Naive B cell (primary cell): ENCODE results near the gene RBMS1. TPM values are rescaled to one million over a fixed set of nuclear protein-coding genes. Genes with fewer than 3 reads are reported as not detected.

Source experiments
- ATAC-seq, 2 donors: fragments of 150-1000 bp; cut with Tn5 transposase; 2 replicates each; pipeline ENCODE4 v1.10.0; 2021; ENCODE audit warnings: low read depth in 2 of 2, mild to moderate bottlenecking in 2 of 2, moderate library complexity in 2 of 2
- DNase-seq: peaks from one replicate; pipeline ENCODE4 v3.0.0; 2022
- H3K27ac Mint-ChIP-seq, 6 donors: one replicate each; pipeline ENCODE4 v1.8.0; 2020 to 2022; ENCODE audit warnings: mild to moderate bottlenecking in 6 of 6, mixed read lengths in 6 of 6, moderate library complexity in 5 of 6, inconsistent platforms in 2 of 6
- H3K27me3 Mint-ChIP-seq, 3 donors: one replicate each; pipeline ENCODE4 v1.8.0; 2021 to 2022; ENCODE audit warnings: mixed read lengths in 3 of 3, mild to moderate bottlenecking in 1 of 3
- H3K36me3 Mint-ChIP-seq, 2 donors: one replicate each; pipeline ENCODE4 v1.8.0; 2020 to 2022; ENCODE audit warnings: mixed read lengths in 2 of 2, inconsistent platforms in 1 of 2, mild to moderate bottlenecking in 1 of 2
- H3K4me1 Mint-ChIP-seq, 3 donors: one replicate each; pipeline ENCODE4 v1.8.0; 2020 to 2022; ENCODE audit warnings: mixed read lengths in 3 of 3, inconsistent platforms in 1 of 3, mild to moderate bottlenecking in 1 of 3, moderate library complexity in 1 of 3
- H3K4me3 Mint-ChIP-seq, 8 donors: one replicate each; pipeline ENCODE4 v1.8.0; 2020 to 2022; ENCODE audit warnings: mild to moderate bottlenecking in 8 of 8, mixed read lengths in 8 of 8, moderate library complexity in 8 of 8, inconsistent platforms in 2 of 8
- H3K9me3 Mint-ChIP-seq, 7 donors: one replicate each; pipeline ENCODE4 v1.8.0; 2020 to 2022; ENCODE audit warnings: mixed read lengths in 7 of 7, mild to moderate bottlenecking in 5 of 7, inconsistent platforms in 2 of 7, moderate library complexity in 1 of 7
- polyA plus RNA-seq, 6 donors: library from polyadenylated mRNA; unstranded; fragments of 300-500 nt; fragmentation: Illumina TruSeq; gene quantifications; one replicate each; pipeline ENCODE4 v1.2.3, GENCODE V29; 2021; ENCODE audit warnings: low read depth in 6 of 6

Gene RBMS1
- polyA plus RNA-seq, 6 donors from 2014 or later, result 40.1 to 89.0 (median 49.9) TPM

GRCh38 chr2:160355080-160355479 is 138.5 kb downstream of the RBMS1 start:
- no peak for DNase-seq
- Mint-ChIP-seq H3K9me3 (peaks cover 0 to 8% (median 2%) of the 10 kb centered on the region in 7 donors), H3K27me3 (no peaks in the 10 kb centered on the region), H3K27ac (peak overlapping the region in 3 of 6 donors; percentile 5 to 70 (median 53)), H3K4me3 (no peak overlapping the region), H3K4me1 (peaks cover 14 to 21% (median 19%) of the 10 kb centered on the region in 3 donors), H3K36me3 (peaks cover 3 to 7% of the 10 kb centered on the region in 2 donors)
- no peak for ATAC-seq

DNA sequence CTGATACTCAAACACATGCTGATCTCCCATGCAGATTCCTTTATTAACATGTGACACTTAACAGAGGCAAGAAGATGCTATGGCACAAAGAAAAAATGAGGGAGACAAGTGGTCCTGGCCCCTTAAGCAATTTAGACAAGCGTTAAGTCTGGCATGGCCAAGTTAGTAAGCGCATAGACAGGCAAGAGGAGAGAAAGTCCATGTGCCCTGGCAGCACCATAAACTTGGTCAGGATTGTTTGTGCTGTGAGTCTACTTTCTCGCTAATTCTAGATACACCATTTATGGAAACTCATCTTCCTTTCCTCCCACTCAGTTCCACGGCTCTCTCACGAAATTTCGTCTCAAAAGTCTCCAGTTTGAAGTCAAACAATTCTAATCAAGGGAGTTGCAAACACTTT is 138.9 kb downstream of the RBMS1 start:
- H3K27me3 Mint-ChIP-seq, result no peaks in the 10 kb centered on the region
- DNase-seq (no peak), ATAC-seq (no peak)
- H3K4me1 Mint-ChIP-seq, result peaks cover 12 to 19% (median 18%) of the 10 kb centered on the region in 3 donors
- no peak overlapping the region for H3K4me3 Mint-ChIP-seq
- H3K36me3 Mint-ChIP-seq, result peaks cover 7% of the 10 kb centered on the region in 2 donors
- peak overlapping the region in 1 of 6 donors; percentile 14 for H3K27ac Mint-ChIP-seq
- H3K9me3 Mint-ChIP-seq, result peaks cover 0 to 8% (median 2%) of the 10 kb centered on the region in 7 donors

DNA sequence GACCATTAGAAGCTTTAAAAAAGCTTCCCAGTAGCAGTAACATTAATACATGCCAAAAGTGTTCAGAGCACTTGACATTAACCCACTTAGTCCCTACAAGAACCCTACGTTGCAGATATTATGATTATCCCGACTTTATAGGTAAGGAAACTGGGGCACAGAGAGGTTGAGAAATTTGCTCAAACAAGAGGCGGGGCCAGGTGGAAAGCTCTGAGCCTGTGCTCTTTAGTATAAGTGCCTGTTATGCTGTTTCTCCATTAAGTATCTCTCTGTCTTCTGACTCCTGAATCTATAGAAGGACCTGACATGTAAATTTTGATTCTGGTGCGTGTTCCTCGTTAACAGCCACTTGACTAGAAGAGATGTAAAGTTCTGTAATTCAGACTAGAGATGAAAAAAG is 139.8 kb downstream of the RBMS1 start:
- no peak for DNase-seq
- no peak for ATAC-seq
- H3K4me1 Mint-ChIP-seq, result peaks cover 12 to 23% (median 23%) of the 10 kb centered on the region in 3 donors
- H3K36me3 Mint-ChIP-seq, result peaks cover 12 to 15% of the 10 kb centered on the region in 2 donors
- no peaks in the 10 kb centered on the region for H3K27me3 Mint-ChIP-seq
- no peak overlapping the region for H3K27ac Mint-ChIP-seq
- H3K4me3 Mint-ChIP-seq, result no peak overlapping the region
- H3K9me3 Mint-ChIP-seq, result peaks cover 0 to 8% (median 2%) of the 10 kb centered on the region in 7 donors

DNA sequence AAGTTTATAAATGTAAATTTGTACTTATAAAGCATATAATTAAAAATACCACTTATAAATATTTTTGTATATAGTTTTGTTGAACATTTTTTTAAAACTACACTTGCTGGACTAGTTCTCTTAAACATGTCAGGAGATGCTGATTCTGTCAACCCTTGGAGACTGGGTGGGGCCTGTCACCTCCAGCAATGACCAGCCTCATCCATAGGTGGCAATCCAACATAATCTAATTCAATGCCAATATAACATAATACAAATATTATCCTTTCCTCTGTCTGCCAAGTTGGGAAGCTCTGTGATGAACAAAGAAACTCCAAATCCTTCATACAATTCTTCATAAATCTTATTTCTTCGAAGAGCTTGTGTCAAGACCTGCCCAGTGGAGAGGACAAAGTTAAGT is 140.4 kb downstream of the RBMS1 start:
- no peaks in the 10 kb centered on the region for H3K27me3 Mint-ChIP-seq
- peaks cover 12 to 26% (median 23%) of the 10 kb centered on the region in 3 donors for H3K4me1 Mint-ChIP-seq
- ATAC-seq, result peak; percentile 55 to 67
- H3K4me3 Mint-ChIP-seq, result no peak overlapping the region
- peak; percentile 17 for DNase-seq
- H3K9me3 Mint-ChIP-seq, result peaks cover 0 to 8% (median 2%) of the 10 kb centered on the region in 7 donors
- peaks cover 12 to 15% of the 10 kb centered on the region in 2 donors for H3K36me3 Mint-ChIP-seq
- no peak overlapping the region for H3K27ac Mint-ChIP-seq

- no peak for ATAC-seq
- peaks cover 10 to 29% (median 23%) of the 10 kb centered on the region in 3 donors for H3K4me1 Mint-ChIP-seq
- no peaks in the 10 kb centered on the region for H3K27me3 Mint-ChIP-seq
- peaks cover 12 to 15% of the 10 kb centered on the region in 2 donors for H3K36me3 Mint-ChIP-seq
- H3K4me3 Mint-ChIP-seq, result no peak overlapping the region
- peaks cover 0 to 8% (median 2%) of the 10 kb centered on the region in 7 donors for H3K9me3 Mint-ChIP-seq
- no peak for DNase-seq
- H3K27ac Mint-ChIP-seq, result no peak overlapping the region
Observed at GRCh38 chr2:160352500-160352899, 141.1 kb downstream of the RBMS1 start.

DNA sequence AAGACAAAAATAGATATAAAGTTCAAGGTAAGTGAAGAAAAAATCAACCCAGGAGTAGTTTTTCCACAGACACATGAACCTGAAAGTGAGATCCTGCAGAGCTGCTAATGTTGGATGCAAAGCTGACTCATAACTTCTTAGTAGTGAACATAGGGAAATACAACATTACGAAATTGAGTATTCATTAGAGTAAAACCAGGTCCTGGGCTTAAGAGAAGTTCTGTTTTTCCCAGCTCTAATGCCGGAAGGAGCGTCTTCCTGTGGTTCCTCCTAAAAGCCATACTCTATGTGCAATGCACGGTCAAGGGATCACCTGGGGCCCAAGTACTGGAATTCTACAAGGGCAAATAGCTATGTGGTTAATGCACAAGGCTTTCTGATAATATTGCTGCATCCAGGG is 141.7 kb downstream of the RBMS1 start:
- Mint-ChIP-seq H3K27me3 (no peaks in the 10 kb centered on the region), H3K4me1 (peaks cover 10 to 27% (median 20%) of the 10 kb centered on the region in 3 donors), H3K4me3 (no peak overlapping the region), H3K9me3 (peaks cover 0 to 7% (median under 1%) of the 10 kb centered on the region in 7 donors), H3K36me3 (peaks cover 12 to 15% of the 10 kb centered on the region in 2 donors), H3K27ac (no peak overlapping the region)
- ATAC-seq (no peak), DNase-seq (no peak)

GRCh38 chr2:160349306-160349705 is 144.3 kb downstream of the RBMS1 start:
- Mint-ChIP-seq H3K4me1 (peaks cover 8 to 22% (median 10%) of the 10 kb centered on the region in 3 donors), H3K36me3 (peaks cover 6 to 15% of the 10 kb centered on the region in 2 donors), H3K4me3 (no peak overlapping the region), H3K27ac (peak overlapping the region in 1 of 6 donors; percentile 14), H3K9me3 (no peaks in the 10 kb centered on the region), H3K27me3 (no peaks in the 10 kb centered on the region)
- DNase-seq (no peak), ATAC-seq (no peak)

- Mint-ChIP-seq H3K4me1 (peaks cover 4 to 25% (median 10%) of the 10 kb centered on the region in 3 donors), H3K9me3 (no peaks in the 10 kb centered on the region), H3K4me3 (no peak overlapping the region), H3K27me3 (no peaks in the 10 kb centered on the region), H3K27ac (no peak overlapping the region), H3K36me3 (peaks cover 6 to 15% of the 10 kb centered on the region in 2 donors)
- ATAC-seq (no peak), DNase-seq (no peak)
Observed at GRCh38 chr2:160347269-160347863, 146.2 kb downstream of the RBMS1 start.

- peak overlapping the region in 2 of 6 donors; percentile 4 to 84 for H3K27ac Mint-ChIP-seq
- H3K9me3 Mint-ChIP-seq, result no peaks in the 10 kb centered on the region
- DNase-seq, result no peak
- H3K27me3 Mint-ChIP-seq, result no peaks in the 10 kb centered on the region
- ATAC-seq, result no peak
- peaks cover 6 to 13% of the 10 kb centered on the region in 2 donors for H3K36me3 Mint-ChIP-seq
- H3K4me1 Mint-ChIP-seq, result peaks cover 8 to 25% (median 10%) of the 10 kb centered on the region in 3 donors
- peak overlapping the region in 1 of 8 donors; percentile 48 for H3K4me3 Mint-ChIP-seq
Observed at GRCh38 chr2:160345071-160345764, 148.4 kb downstream of the RBMS1 start.

DNA sequence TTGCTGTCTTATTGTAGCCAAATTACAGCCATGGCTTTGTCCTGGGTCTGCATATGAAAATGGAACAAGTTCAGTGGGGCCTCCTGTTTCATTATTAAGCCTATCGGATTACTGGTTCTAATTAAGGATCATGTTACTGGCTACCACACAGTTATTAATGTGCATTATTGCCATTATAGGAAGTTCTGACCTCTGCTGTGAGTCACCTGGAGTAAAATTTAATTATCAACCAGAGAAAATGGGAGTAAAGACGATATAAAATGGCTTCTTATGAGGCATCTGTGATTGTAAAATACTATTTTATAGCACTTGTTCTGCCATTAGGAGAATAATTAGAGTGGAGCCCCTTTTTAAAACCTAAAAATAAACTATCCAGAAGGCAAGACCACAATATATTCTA is 150.2 kb downstream of the RBMS1 start:
- Mint-ChIP-seq H3K27me3 (no peaks in the 10 kb centered on the region), H3K4me3 (no peak overlapping the region), H3K9me3 (no peaks in the 10 kb centered on the region), H3K27ac (no peak overlapping the region), H3K4me1 (peaks cover 10 to 21% (median 10%) of the 10 kb centered on the region in 3 donors), H3K36me3 (no peaks in the 10 kb centered on the region)
- DNase-seq (no peak), ATAC-seq (no peak)

DNA sequence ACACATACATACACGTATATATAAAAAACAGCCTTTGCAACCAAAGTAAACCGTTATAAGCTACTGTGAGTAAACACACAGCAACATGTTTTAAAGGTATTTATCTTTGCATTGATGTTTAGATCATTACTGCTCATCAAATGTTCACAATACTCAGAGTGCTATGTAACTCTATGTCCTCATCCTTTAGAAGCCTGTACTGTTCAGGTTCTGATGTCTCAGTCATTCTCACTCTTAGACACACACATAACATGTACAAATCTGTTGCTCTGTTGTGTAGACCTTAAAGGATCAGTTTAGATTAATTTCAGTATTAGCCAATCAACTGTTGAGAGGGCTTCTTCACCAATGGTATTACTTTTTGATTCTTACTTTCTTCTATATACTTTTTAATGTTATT is 153.9 kb downstream of the RBMS1 start:
- Mint-ChIP-seq H3K4me1 (peaks cover 5 to 26% (median 18%) of the 10 kb centered on the region in 3 donors), H3K27me3 (no peaks in the 10 kb centered on the region), H3K4me3 (no peak overlapping the region), H3K27ac (no peak overlapping the region), H3K36me3 (no peaks in the 10 kb centered on the region), H3K9me3 (no peaks in the 10 kb centered on the region)
- no peak for ATAC-seq
- DNase-seq, result no peak

GRCh38 chr2:160338901-160339685 is 154.5 kb downstream of the RBMS1 start:
- H3K4me1 Mint-ChIP-seq, result peaks cover 6 to 30% (median 18%) of the 10 kb centered on the region in 3 donors
- H3K27me3 Mint-ChIP-seq, result no peaks in the 10 kb centered on the region
- H3K9me3 Mint-ChIP-seq, result no peaks in the 10 kb centered on the region
- no peak overlapping the region for H3K27ac Mint-ChIP-seq
- no peaks in the 10 kb centered on the region for H3K36me3 Mint-ChIP-seq
- no peak overlapping the region for H3K4me3 Mint-ChIP-seq
- DNase-seq, result no peak
- no peak for ATAC-seq

DNA sequence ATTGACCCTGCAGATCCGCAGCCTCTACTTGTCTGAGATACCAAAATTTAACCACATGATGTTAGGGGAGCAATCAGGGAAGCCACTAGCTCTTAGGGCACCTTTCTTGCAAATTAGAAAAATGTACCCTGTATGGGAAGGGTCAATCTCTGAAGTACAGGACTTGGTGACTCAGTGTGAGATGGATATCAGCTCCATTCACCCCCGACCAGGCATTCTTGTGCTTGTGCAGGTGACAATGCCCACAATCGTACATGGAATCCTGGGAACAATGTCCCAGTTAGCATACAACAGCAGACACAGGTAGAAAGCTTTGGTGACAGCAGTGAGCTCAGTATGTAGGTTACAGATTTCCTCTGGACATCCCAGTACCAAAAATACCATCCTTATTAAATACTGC is 155.9 kb downstream of the RBMS1 start:
- Mint-ChIP-seq H3K27ac (no peak overlapping the region), H3K4me3 (no peak overlapping the region), H3K36me3 (no peaks in the 10 kb centered on the region), H3K27me3 (no peaks in the 10 kb centered on the region), H3K4me1 (peaks cover 17 to 41% (median 22%) of the 10 kb centered on the region in 3 donors), H3K9me3 (no peaks in the 10 kb centered on the region)
- no peak for ATAC-seq
- no peak for DNase-seq
